Bronchial epithelial cell (primary cell): ENCODE data around the gene NT5E. TPM values are rescaled to one million over a fixed set of nuclear protein-coding genes. Genes with fewer than 3 reads are reported as not detected.

ENCODE experiments used
- DNase-seq: peaks from one replicate; pipeline ENCODE4 v3.0.0-alpha.2; 2010; ENCODE audit warnings: low read depth
- FAIRE-seq: peaks from 2 replicates; lab custom pipeline; 2011; peaks lifted over from hg19 to GRCh38; lab: Jason Lieb, UNC
- H3K27me3 ChIP-seq: 2 replicates; pipeline ENCODE4 v1.5.1; 2011; ENCODE audit warnings: low read length; ENCODE audit not compliant: control insufficient read depth, insufficient read depth
- H3K36me3 ChIP-seq: 2 replicates; pipeline ENCODE4 v1.5.1; 2011; ENCODE audit warnings: low read length; ENCODE audit not compliant: control insufficient read depth, insufficient read depth
- H3K4me3 ChIP-seq: 2 replicates; pipeline ENCODE4 v1.5.1; 2011; ENCODE audit warnings: mild to moderate bottlenecking, low read depth, low read length, control low read depth
- CTCF ChIP-seq: IDR thresholded peaks from 2 replicates; pipeline ENCODE4 v1.5.1; 2011; ENCODE audit warnings: mild to moderate bottlenecking, moderate library complexity, low read length, control low read depth, inconsistent platforms; ENCODE audit not compliant: insufficient read depth, severe bottlenecking
- total RNA-seq: library from RNA; depleted of rRNA; stranded (reverse); fragments of >200 nt; gene quantifications from 2 replicates; pipeline ENCODE4 v1.2.1, GENCODE V29; 2014

Gene NT5E
- total RNA-seq, 1 donor from 2014 or later = 71.1 TPM

GRCh38 chr6:85419046-85419759 lies 30.7 kb upstream of the NT5E start:
- no peak overlapping the region for H3K4me3 ChIP-seq
- no peaks in the 10 kb centered on the region for H3K27me3 ChIP-seq
- H3K36me3 ChIP-seq = no peaks in the 10 kb centered on the region
- FAIRE-seq (no peak), DNase-seq (peak; percentile 62)
- TF ChIP-seq CTCF = no peak

DNA sequence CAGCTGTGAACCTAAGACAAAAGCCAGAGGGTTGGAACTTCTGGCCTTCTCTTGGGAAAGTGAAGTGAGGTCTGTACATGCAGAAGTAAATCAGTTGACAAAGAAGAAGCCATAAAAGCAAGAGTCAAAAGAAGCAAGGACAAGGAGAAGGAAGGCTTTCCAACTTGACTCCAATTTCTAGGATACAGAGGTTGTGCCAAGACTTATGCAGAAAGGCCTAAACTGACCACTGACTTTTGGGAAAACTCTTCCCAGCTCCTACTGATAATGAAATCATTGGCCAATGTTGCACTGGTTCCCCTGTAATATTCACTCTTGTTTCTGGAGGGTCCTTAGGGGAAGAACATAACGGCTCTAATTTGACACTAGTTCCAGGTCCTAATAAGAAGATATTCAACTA lies 29.3 kb upstream of the NT5E start:
- H3K4me3 ChIP-seq = no peak overlapping the region
- FAIRE-seq (no peak), DNase-seq (no peak)
- TF ChIP-seq CTCF = no peak
- no peaks in the 10 kb centered on the region for H3K27me3 ChIP-seq
- H3K36me3 ChIP-seq = no peaks in the 10 kb centered on the region

GRCh38 chr6:85421181-85421580 lies 28.7 kb upstream of the NT5E start:
- FAIRE-seq = no peak
- Histone ChIP-seq H3K27me3 (no peaks in the 10 kb centered on the region), H3K36me3 (no peaks in the 10 kb centered on the region), H3K4me3 (no peak overlapping the region)
- no peak for DNase-seq
- TF ChIP-seq CTCF = no peak

GRCh38 chr6:85421972-85422371 lies 27.9 kb upstream of the NT5E start:
- H3K36me3 ChIP-seq = no peaks in the 10 kb centered on the region
- DNase-seq = no peak
- TF ChIP-seq CTCF = no peak
- no peak for FAIRE-seq
- H3K4me3 ChIP-seq = no peak overlapping the region
- no peaks in the 10 kb centered on the region for H3K27me3 ChIP-seq

- FAIRE-seq = no peak
Measured at GRCh38 chr6:85422996-85423395, 26.9 kb upstream of the NT5E start.

More at GRCh38 chr6:85422996-85423395, 26.9 kb upstream of the NT5E start:
- H3K4me3 ChIP-seq = no peak overlapping the region
- TF ChIP-seq CTCF = no peak
- no peaks in the 10 kb centered on the region for H3K27me3 ChIP-seq
- no peaks in the 10 kb centered on the region for H3K36me3 ChIP-seq
- no peak for DNase-seq
